ENCODE data around the gene AP1M1.

DNA sequence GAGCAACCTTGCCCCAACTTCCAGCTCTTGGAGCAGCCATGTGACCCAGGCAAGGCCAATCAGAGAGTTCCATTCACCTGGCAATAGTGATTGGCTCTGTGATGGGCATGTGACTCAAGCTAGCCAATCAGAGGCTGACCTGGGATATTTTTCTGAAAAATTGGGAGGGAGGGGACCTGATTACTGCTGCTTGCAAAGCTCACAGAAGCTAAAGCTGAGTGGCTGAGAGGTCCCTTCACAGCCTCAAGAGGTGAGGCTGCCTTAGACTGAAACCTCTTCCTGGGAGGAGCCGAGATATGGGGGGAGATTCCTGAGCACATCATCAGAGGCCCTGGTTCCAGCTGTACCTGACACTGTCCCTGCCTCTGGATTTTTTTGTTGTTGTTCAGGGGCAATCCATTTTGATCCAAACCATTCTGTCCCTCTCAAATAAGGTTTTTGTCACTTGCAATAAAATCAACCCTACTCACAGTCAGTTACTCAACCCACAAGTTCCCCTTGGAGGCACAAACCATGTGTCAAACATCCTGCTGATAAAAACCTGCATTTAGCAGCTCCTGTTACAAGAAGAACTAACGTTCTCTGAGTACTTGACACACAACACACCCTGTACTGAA, 29.1 kb upstream of the AP1M1 start:
- TF ChIP-seq, protein P1, sequence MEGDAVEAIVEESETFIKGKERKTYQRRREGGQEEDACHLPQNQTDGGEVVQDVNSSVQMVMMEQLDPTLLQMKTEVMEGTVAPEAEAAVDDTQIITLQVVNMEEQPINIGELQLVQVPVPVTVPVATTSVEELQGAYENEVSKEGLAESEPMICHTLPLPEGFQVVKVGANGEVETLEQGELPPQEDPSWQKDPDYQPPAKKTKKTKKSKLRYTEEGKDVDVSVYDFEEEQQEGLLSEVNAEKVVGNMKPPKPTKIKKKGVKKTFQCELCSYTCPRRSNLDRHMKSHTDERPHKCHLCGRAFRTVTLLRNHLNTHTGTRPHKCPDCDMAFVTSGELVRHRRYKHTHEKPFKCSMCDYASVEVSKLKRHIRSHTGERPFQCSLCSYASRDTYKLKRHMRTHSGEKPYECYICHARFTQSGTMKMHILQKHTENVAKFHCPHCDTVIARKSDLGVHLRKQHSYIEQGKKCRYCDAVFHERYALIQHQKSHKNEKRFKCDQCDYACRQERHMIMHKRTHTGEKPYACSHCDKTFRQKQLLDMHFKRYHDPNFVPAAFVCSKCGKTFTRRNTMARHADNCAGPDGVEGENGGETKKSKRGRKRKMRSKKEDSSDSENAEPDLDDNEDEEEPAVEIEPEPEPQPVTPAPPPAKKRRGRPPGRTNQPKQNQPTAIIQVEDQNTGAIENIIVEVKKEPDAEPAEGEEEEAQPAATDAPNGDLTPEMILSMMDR (IDR thresholded peaks at IDR 0.05; ENCODE audit: insufficient read depth, low read length, poor library complexity, severe bottlenecking) = no peak
- TF ChIP-seq EZH2phosphoT487 (conservative IDR thresholded peaks at IDR 0.05; ENCODE audit: low read length) = no peak

Data from SU-DHL-6 (cell line).